HG03442 (cell line): ENCODE results near the gene HUNK.

Source experiments
- ATAC-seq: cut with Tn5 transposase; IDR thresholded peaks from one replicate; pipeline ENCODE4 v1.9.1; 2021; ENCODE audit warnings: mild to moderate bottlenecking, moderate library complexity; ENCODE audit not compliant: unreplicated experiment

HUNK gene

GRCh38 chr21:31917108-31917507 lies 44.3 kb downstream of the HUNK start:
- ATAC-seq: no peak

- ATAC-seq: no peak
Observed at GRCh38 chr21:31918250-31918775, 45.5 kb downstream of the HUNK start.

GRCh38 chr21:31920275-31920674 lies 47.5 kb downstream of the HUNK start:
- ATAC-seq: no peak

GRCh38 chr21:31921079-31921478 lies 48.3 kb downstream of the HUNK start:
- no peak for ATAC-seq

- no peak for ATAC-seq
Observed at GRCh38 chr21:31922881-31923280, 50.1 kb downstream of the HUNK start.

- no peak for ATAC-seq
Observed at GRCh38 chr21:31923756-31924155, 50.9 kb downstream of the HUNK start.

- ATAC-seq: no peak
Observed at GRCh38 chr21:31924548-31924947, 51.7 kb downstream of the HUNK start.

- ATAC-seq: no peak
Observed at GRCh38 chr21:31926498-31926897, 53.7 kb downstream of the HUNK start.

GRCh38 chr21:31927689-31928353 lies 55.0 kb downstream of the HUNK start:
- ATAC-seq: no peak

- no peak for ATAC-seq
Observed at GRCh38 chr21:31928656-31929055, 55.8 kb downstream of the HUNK start.

GRCh38 chr21:31929548-31929947 lies 56.7 kb downstream of the HUNK start:
- ATAC-seq: no peak

- ATAC-seq: no peak
Observed at GRCh38 chr21:31930001-31930400, 57.2 kb downstream of the HUNK start.

- ATAC-seq: no peak
Observed at GRCh38 chr21:31931644-31932469, 59.0 kb downstream of the HUNK start.

- no peak for ATAC-seq
Observed at GRCh38 chr21:31932470-31932764, 59.6 kb downstream of the HUNK start.

- no peak for ATAC-seq
Observed at GRCh38 chr21:31937303-31937702, 64.5 kb downstream of the HUNK start.

GRCh38 chr21:31938330-31939301 lies 65.8 kb downstream of the HUNK start:
- ATAC-seq: no peak

- no peak for ATAC-seq
Observed at GRCh38 chr21:31941694-31942093, 68.9 kb downstream of the HUNK start.

GRCh38 chr21:31943561-31943960 lies 70.7 kb downstream of the HUNK start:
- ATAC-seq: no peak

- no peak for ATAC-seq
Observed at GRCh38 chr21:31945141-31945540, 72.3 kb downstream of the HUNK start.

- no peak for ATAC-seq
Observed at GRCh38 chr21:31945546-31945945, 72.7 kb downstream of the HUNK start.

GRCh38 chr21:31946231-31946630 lies 73.4 kb downstream of the HUNK start:
- no peak for ATAC-seq
